ENCODE data around the gene RABGAP1L. TPM values are rescaled to one million over a fixed set of nuclear protein-coding genes. Genes with fewer than 3 reads are reported as not detected.

Gene RABGAP1L
- polyA plus RNA-seq, 3 donors, result 35.2 to 75.3 (median 63.3) TPM

DNA sequence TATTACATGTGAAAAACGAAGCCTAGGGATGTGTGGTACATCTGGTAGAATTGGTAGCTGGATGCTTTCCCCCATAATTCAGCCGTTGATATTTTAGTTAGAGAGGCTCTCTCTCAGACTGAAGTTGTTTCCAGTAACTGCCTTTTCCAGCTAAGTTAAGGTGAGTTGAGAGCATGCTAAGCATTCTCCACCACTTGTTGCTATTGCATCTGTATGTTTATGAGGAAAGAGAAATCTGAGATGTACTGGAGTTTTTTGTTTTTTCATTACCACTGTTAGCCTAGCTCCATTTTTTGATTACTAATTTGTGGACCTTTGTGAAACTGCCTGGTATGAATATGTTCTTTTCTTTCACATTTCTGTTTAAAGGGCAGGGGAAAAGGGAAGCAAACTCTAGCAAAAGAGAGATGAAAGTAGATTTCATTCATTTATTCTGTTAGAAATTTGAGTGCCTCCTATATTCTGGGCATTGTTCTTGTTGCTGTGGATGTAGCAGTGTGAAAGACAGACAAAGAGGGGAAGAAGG, 650.5 kb downstream of the RABGAP1L start:
- Histone ChIP-seq H3K9me3 (replicated peaks in 1 of 2; ENCODE audit: control insufficient read depth in 1 of 2, insufficient read depth in 1 of 2, low read length in 2 of 2) (no peaks in the 10 kb centered on the region), H4K20me1 (ENCODE audit: insufficient read depth, low read length) (no peaks in the 10 kb centered on the region), H3K79me2 (ENCODE audit: insufficient read depth, low read length) (no peaks in the 10 kb centered on the region), H3K4me3 (replicated peaks in 1 of 3; ENCODE audit: low read depth in 2 of 3, low read length in 3 of 3) (no peak overlapping the region), H3K36me3 (replicated peaks in 1 of 2; ENCODE audit: control insufficient read depth in 1 of 2, insufficient read depth in 2 of 2, low read length in 2 of 2) (no peaks in the 10 kb centered on the region), H2AFZ (ENCODE audit: insufficient read depth, low read depth, low read length, poor library complexity, severe bottlenecking) (no peak overlapping the region), H3K4me2 (replicated peaks; ENCODE audit: extremely low read depth, low read length, poor library complexity, severe bottlenecking) (no peak overlapping the region), H3K4me1 (ENCODE audit: control insufficient read depth in 1 of 2, insufficient read depth in 2 of 2, low read length in 2 of 2) (peaks cover 0 to 4% of the 10 kb centered on the region in 2 donors), H3K27ac (ENCODE audit: low read depth in 1 of 2, low read length in 2 of 2) (no peak overlapping the region), H3K9ac (ENCODE audit: insufficient read depth, low read length, poor library complexity, severe bottlenecking) (no peak overlapping the region), H3K27me3 (ENCODE audit: control insufficient read depth in 2 of 2, insufficient read depth in 2 of 2, low read length in 2 of 2) (no peaks in the 10 kb centered on the region)
- TF ChIP-seq, protein P1, sequence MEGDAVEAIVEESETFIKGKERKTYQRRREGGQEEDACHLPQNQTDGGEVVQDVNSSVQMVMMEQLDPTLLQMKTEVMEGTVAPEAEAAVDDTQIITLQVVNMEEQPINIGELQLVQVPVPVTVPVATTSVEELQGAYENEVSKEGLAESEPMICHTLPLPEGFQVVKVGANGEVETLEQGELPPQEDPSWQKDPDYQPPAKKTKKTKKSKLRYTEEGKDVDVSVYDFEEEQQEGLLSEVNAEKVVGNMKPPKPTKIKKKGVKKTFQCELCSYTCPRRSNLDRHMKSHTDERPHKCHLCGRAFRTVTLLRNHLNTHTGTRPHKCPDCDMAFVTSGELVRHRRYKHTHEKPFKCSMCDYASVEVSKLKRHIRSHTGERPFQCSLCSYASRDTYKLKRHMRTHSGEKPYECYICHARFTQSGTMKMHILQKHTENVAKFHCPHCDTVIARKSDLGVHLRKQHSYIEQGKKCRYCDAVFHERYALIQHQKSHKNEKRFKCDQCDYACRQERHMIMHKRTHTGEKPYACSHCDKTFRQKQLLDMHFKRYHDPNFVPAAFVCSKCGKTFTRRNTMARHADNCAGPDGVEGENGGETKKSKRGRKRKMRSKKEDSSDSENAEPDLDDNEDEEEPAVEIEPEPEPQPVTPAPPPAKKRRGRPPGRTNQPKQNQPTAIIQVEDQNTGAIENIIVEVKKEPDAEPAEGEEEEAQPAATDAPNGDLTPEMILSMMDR (IDR thresholded peaks at IDR 0.05), result no peak
- no peak overlapping the region for H3K4me3 Mint-ChIP-seq
- H3K4me1 Mint-ChIP-seq, result peaks cover 1% of the 10 kb centered on the region
- DNase-seq, result no peak
- peaks cover 0 to 10% of the 10 kb centered on the region in 2 donors for H3K36me3 Mint-ChIP-seq
- WGBS (ENCODE audit: insufficient coverage), result no CpG with 5 or more reads among the region's 2 CpGs
- H3K9me3 Mint-ChIP-seq, result no peaks in the 10 kb centered on the region
- no peaks in the 10 kb centered on the region for H3K27me3 Mint-ChIP-seq (ENCODE audit: low read depth in 3 of 3)
- intact Hi-C loops (cut with micrococcal nuclease), result no loop called here
- H3K27ac Mint-ChIP-seq, result peak overlapping the region in 1 of 7 donors; percentile 5

DNA sequence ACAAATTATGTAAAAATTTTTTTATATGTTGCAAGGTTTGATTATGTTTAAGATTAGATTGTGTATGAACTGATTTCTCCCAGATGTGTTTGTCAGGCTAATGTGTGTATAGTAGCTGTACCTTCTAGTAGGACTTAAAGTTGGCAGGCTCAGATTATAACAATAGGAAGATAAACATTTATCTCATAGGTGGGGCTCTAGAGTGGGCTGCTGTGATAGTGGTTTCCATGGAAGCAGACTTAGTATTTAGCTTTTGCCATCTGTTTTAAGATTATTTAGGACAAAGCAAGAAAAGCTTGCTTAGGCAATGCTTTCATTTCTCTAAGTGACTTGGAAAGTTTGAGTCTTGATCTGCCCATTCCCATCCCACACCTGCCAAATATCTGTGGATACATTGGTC, 652.7 kb downstream of the RABGAP1L start:
- H4K20me1 ChIP-seq (ENCODE audit: insufficient read depth, low read length), result no peaks in the 10 kb centered on the region
- no peak overlapping the region for H3K27ac Mint-ChIP-seq
- H3K9me3 Mint-ChIP-seq, result no peaks in the 10 kb centered on the region

More for the DNA sequence above, 652.7 kb downstream of the RABGAP1L start:
- intact Hi-C loops (cut with micrococcal nuclease), result no loop called here
- Histone ChIP-seq H3K9ac (ENCODE audit: insufficient read depth, low read length, poor library complexity, severe bottlenecking) (no peak overlapping the region), H3K4me3 (replicated peaks in 1 of 3; ENCODE audit: low read depth in 2 of 3, low read length in 3 of 3) (no peak overlapping the region), H2AFZ (ENCODE audit: insufficient read depth, low read depth, low read length, poor library complexity, severe bottlenecking) (no peak overlapping the region), H3K27ac (ENCODE audit: low read depth in 1 of 2, low read length in 2 of 2) (no peak overlapping the region), H3K4me1 (ENCODE audit: control insufficient read depth in 1 of 2, insufficient read depth in 2 of 2, low read length in 2 of 2) (peaks cover 11 to 18% of the 10 kb centered on the region in 2 donors), H3K79me2 (ENCODE audit: insufficient read depth, low read length) (no peaks in the 10 kb centered on the region), H3K36me3 (replicated peaks in 1 of 2; ENCODE audit: control insufficient read depth in 1 of 2, insufficient read depth in 2 of 2, low read length in 2 of 2) (no peaks in the 10 kb centered on the region), H3K27me3 (ENCODE audit: control insufficient read depth in 2 of 2, insufficient read depth in 2 of 2, low read length in 2 of 2) (no peaks in the 10 kb centered on the region), H3K9me3 (replicated peaks in 1 of 2; ENCODE audit: control insufficient read depth in 1 of 2, insufficient read depth in 1 of 2, low read length in 2 of 2) (no peaks in the 10 kb centered on the region), H3K4me2 (replicated peaks; ENCODE audit: extremely low read depth, low read length, poor library complexity, severe bottlenecking) (no peak overlapping the region)
- DNase-seq, result no peak
- H3K4me3 Mint-ChIP-seq, result no peak overlapping the region
- peaks cover 0 to 10% of the 10 kb centered on the region in 2 donors for H3K36me3 Mint-ChIP-seq
- TF ChIP-seq, protein P1 (IDR thresholded peaks at IDR 0.05), result no peak
- no peaks in the 10 kb centered on the region for H3K27me3 Mint-ChIP-seq (ENCODE audit: low read depth in 3 of 3)
- peaks cover 11% of the 10 kb centered on the region for H3K4me1 Mint-ChIP-seq

Measured in CD14-positive monocyte (primary cell).